NCI-H1436 (cell line): Measurements from ENCODE around the gene C5orf52.
"Not testable (repeated sequence)": the region's sequence is repeated elsewhere in the genome, so short reads cannot be mapped to it uniquely, and the experiment has no call there.

Experiments used
- DNase-seq: peaks from one replicate; lab custom pipeline; 2025; lab: John Stamatoyannopoulos, UW

Gene C5orf52

DNA sequence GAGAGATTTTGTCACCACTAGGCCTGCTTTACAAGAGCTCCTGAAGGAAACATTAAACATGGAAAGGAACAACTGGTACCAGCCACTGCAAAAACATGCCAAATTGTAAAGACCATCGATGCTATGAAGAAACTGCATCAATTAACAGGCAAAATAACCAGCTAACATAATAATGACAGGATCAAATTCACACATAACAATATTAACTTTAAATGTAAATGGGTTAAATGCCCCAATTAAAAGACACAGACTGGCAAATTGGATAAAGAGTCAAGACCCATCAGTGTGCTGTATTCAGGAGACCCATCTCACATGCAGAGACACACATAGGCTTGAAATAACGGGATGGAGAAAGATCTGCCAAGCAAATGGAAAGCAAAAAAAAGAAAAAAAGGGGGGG is 51.6 kb downstream of the C5orf52 start:
- not testable (repeated sequence) for DNase-seq

- not testable (repeated sequence) for DNase-seq
Observed at GRCh38 chr5:157726607-157727006, 55.3 kb downstream of the C5orf52 start.

DNA sequence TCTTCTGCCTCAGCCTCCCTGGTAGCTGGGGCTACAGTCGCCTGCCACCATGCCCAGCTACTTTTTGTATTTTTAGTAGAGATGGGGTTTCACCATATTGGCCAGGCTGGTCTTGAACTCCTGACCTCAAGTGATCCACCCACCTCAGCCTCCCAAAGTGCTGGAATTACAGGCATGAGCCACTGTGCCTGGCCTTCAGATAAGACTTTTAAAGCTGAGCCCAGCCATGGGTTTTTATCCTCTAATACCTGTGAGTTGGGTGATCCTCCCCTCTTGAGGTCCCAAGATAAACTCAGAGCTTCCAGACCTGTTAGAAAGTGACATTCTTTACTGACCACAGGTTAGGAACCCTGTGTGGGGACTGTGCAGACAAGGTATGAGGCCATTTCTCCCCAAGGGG is 56.5 kb downstream of the C5orf52 start:
- DNase-seq: not testable (repeated sequence)
